Body of pancreas (tissue), 4 donors: Measurements from ENCODE around the gene SLC6A11.

Experiments used
- POLR2A ChIP-seq, 3 donors: fragments of 450-650 bp; IDR thresholded peaks; one replicate each; pipeline ENCODE4 v1.6.1; 2016; ENCODE audit warnings: antibody characterized with exemption in 3 of 3, mild to moderate bottlenecking in 2 of 3
- TF ChIP-seq, protein P1 (sequence below), 7 experiments: fragments of 450-650 bp in 4 of 7; fragments of 200-600 bp in 3 of 7; sonication (generic) in 3 of 7; IDR thresholded peaks; one replicate each; pipeline ENCODE4 v1.5.1; 2016 to 2019; ENCODE audit warnings: antibody characterized with exemption in 7 of 7

DNA sequence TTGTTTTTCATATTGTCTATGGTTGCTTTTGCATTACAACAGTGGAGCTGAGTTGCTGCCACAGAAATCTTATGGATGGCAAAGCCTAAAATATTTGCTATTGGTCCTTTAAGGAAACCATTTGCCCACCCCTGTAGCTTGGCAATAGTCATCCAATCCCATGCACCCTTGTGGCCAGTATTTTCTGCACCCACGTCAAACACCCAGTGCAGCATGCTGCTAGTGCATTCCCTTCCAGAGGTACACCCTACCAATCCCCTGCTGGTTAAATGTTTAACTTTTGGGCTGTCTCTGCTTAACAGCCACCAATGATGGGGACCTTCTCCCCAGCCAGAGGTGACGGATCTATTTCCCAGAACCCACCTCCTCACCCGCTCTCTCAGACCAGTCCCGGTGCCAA lies 23.8 kb upstream of the SLC6A11 start:
- TF ChIP-seq, protein P1, sequence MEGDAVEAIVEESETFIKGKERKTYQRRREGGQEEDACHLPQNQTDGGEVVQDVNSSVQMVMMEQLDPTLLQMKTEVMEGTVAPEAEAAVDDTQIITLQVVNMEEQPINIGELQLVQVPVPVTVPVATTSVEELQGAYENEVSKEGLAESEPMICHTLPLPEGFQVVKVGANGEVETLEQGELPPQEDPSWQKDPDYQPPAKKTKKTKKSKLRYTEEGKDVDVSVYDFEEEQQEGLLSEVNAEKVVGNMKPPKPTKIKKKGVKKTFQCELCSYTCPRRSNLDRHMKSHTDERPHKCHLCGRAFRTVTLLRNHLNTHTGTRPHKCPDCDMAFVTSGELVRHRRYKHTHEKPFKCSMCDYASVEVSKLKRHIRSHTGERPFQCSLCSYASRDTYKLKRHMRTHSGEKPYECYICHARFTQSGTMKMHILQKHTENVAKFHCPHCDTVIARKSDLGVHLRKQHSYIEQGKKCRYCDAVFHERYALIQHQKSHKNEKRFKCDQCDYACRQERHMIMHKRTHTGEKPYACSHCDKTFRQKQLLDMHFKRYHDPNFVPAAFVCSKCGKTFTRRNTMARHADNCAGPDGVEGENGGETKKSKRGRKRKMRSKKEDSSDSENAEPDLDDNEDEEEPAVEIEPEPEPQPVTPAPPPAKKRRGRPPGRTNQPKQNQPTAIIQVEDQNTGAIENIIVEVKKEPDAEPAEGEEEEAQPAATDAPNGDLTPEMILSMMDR (IDR thresholded peaks at IDR 0.05): no peak
- TF ChIP-seq POLR2A (IDR thresholded peaks at IDR 0.05): no peak
